GM12892 (cell line): ENCODE data around the gene C2CD3.

Source experiments
- POLR2A ChIP-seq: IDR thresholded peaks from 2 replicates; pipeline ENCODE4 v1.6.1; 2011; ENCODE audit warnings: low read depth, low read length, control low read depth
- POLR2AphosphoS5 ChIP-seq: IDR thresholded peaks from 2 replicates; pipeline ENCODE4 v1.6.1; 2011; ENCODE audit warnings: low read depth, low read length, control low read depth
- TAF1 ChIP-seq: IDR thresholded peaks from 2 replicates; pipeline ENCODE4 v1.6.1; 2011; ENCODE audit warnings: low read depth, mild to moderate bottlenecking, control low read depth, low read length, borderline replicate concordance

DNA sequence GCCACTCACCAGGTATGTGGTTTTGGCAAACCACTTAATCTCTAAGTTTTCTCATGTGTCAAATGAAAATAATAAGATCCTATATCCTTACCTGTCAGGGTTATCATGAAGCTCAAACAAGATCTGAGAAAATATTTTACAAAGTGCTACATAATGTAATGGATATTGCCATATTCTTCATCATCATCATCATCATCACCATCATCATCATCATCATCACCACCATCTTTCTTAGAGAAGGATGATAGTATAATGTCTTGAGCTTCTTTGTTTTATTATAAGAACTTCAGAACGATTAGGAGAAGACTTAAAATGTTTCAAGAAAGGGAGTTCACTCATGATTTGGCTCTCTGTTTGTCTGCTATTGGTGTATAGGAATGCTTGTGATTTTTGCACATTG, 89.4 kb downstream of the C2CD3 start:
- TF ChIP-seq POLR2AphosphoS5 (no peak), POLR2A (no peak), TAF1 (no peak)
